DND-41 (cell line): Measurements from ENCODE around the gene PDIA5.

ENCODE experiments used
- ATAC-seq: fragments of 200-7000 bp; cut with Tn5 transposase; 3 replicates; pipeline ENCODE4 v1.9.1; 2021; ENCODE audit warnings: low read depth; ENCODE audit not compliant: insufficient read depth
- DNase-seq: peaks from one replicate; pipeline ENCODE4 v3.0.0-alpha.2; 2020
- H2AFZ ChIP-seq: 2 replicates; pipeline ENCODE4 v1.6.0; 2012; ENCODE audit warnings: low read depth, low read length
- H3K27ac ChIP-seq: 2 replicates; pipeline ENCODE4 v1.5.1; 2012; ENCODE audit warnings: low read length, inconsistent platforms
- H3K27me3 ChIP-seq: fragments of 200-600 bp; sonication (generic); 2 replicates; pipeline ENCODE4 v1.6.0; 2012; ENCODE audit warnings: low read length, mild to moderate bottlenecking, inconsistent platforms; ENCODE audit not compliant: insufficient read depth, poor library complexity
- H3K36me3 ChIP-seq: 2 replicates; pipeline ENCODE4 v1.5.1; 2012; ENCODE audit warnings: low read length, inconsistent platforms; ENCODE audit not compliant: insufficient read depth
- H3K4me1 ChIP-seq: 2 replicates; pipeline ENCODE4 v1.5.1; 2012; ENCODE audit warnings: mild to moderate bottlenecking, low read length; ENCODE audit not compliant: insufficient read depth
- H3K4me2 ChIP-seq: 2 replicates; pipeline ENCODE4 v1.6.0; 2012; ENCODE audit warnings: mild to moderate bottlenecking, moderate library complexity, low read length, inconsistent platforms; ENCODE audit not compliant: insufficient read depth
- H3K4me3 ChIP-seq, 2 experiments: fragments of 200-600 bp in 1 of 2; shearing (Covaris generic) in 1 of 2; 2 replicates each; pipeline ENCODE4 v1.5.1; 2012 to 2016; ENCODE audit warnings: inconsistent platforms in 2 of 2, low read length in 2 of 2, mild to moderate bottlenecking in 2 of 2, low read depth in 1 of 2, moderate library complexity in 1 of 2
- H3K79me2 ChIP-seq: 2 replicates; pipeline ENCODE4 v1.6.0; 2012; ENCODE audit warnings: low read length, inconsistent platforms; ENCODE audit not compliant: insufficient read depth
- H3K9ac ChIP-seq: 2 replicates; pipeline ENCODE4 v1.6.0; 2012; ENCODE audit warnings: low read depth, mild to moderate bottlenecking, inconsistent platforms, low read length, moderate library complexity
- H3K9me3 ChIP-seq: 2 replicates; pipeline ENCODE4 v1.5.1; 2012; ENCODE audit warnings: low read length, moderate library complexity, mild to moderate bottlenecking, inconsistent platforms; ENCODE audit not compliant: insufficient read depth, severe bottlenecking
- H4K20me1 ChIP-seq: 2 replicates; pipeline ENCODE4 v1.6.0; 2012; ENCODE audit warnings: low read length; ENCODE audit not compliant: insufficient read depth
- CTCF ChIP-seq: IDR thresholded peaks from 2 replicates; pipeline ENCODE4 v1.5.1; 2012; ENCODE audit warnings: borderline replicate concordance, low read length, moderate library complexity, mild to moderate bottlenecking; ENCODE audit not compliant: poor library complexity, severe bottlenecking; ENCODE audit errors: extremely low read depth
- EZH2 ChIP-seq: IDR thresholded peaks from 3 replicates; pipeline ENCODE4 v1.6.1; 2012; ENCODE audit warnings: borderline replicate concordance, low read depth, mild to moderate bottlenecking, moderate library complexity, low read length, inconsistent platforms; ENCODE audit not compliant: severe bottlenecking

Gene PDIA5

GRCh38 chr3:123157209-123157597 is 90.4 kb downstream of the PDIA5 start:
- no peaks in the 10 kb centered on the region for H3K4me1 ChIP-seq
- H3K27ac ChIP-seq = no peak overlapping the region
- H3K4me2 ChIP-seq = no peak overlapping the region
- DNase-seq = no peak
- H2AFZ ChIP-seq = no peak overlapping the region
- no peaks in the 10 kb centered on the region for H3K27me3 ChIP-seq
- no peak for TF ChIP-seq CTCF
- no peak for TF ChIP-seq EZH2
- peaks cover 35% of the 10 kb centered on the region for H3K36me3 ChIP-seq
- no peak for ATAC-seq
- H3K79me2 ChIP-seq = no peaks in the 10 kb centered on the region
- no peaks in the 10 kb centered on the region for H4K20me1 ChIP-seq
- H3K4me3 ChIP-seq = no peak overlapping the region
- no peak overlapping the region for H3K9ac ChIP-seq
- no peaks in the 10 kb centered on the region for H3K9me3 ChIP-seq

GRCh38 chr3:123157598-123158287 is 90.9 kb downstream of the PDIA5 start:
- H3K4me2 ChIP-seq = no peak overlapping the region
- no peaks in the 10 kb centered on the region for H4K20me1 ChIP-seq
- no peak overlapping the region for H3K27ac ChIP-seq
- TF ChIP-seq EZH2 (no peak), CTCF (no peak)
- no peaks in the 10 kb centered on the region for H3K27me3 ChIP-seq
- ATAC-seq (no peak), DNase-seq (no peak)
- no peaks in the 10 kb centered on the region for H3K4me1 ChIP-seq
- no peaks in the 10 kb centered on the region for H3K9me3 ChIP-seq
- no peak overlapping the region for H2AFZ ChIP-seq
- no peak overlapping the region for H3K4me3 ChIP-seq
- H3K9ac ChIP-seq = no peak overlapping the region
- no peaks in the 10 kb centered on the region for H3K79me2 ChIP-seq
- H3K36me3 ChIP-seq = peaks cover 35% of the 10 kb centered on the region

- no peaks in the 10 kb centered on the region for H3K4me1 ChIP-seq
- no peak overlapping the region for H3K9ac ChIP-seq
- no peaks in the 10 kb centered on the region for H3K9me3 ChIP-seq
- no peaks in the 10 kb centered on the region for H3K79me2 ChIP-seq
- H3K4me3 ChIP-seq = no peak overlapping the region
- no peak overlapping the region for H3K27ac ChIP-seq
- no peak for ATAC-seq
- no peak overlapping the region for H2AFZ ChIP-seq
- H3K36me3 ChIP-seq = peaks cover 35% of the 10 kb centered on the region
- no peak overlapping the region for H3K4me2 ChIP-seq
- no peak for DNase-seq
- H4K20me1 ChIP-seq = no peaks in the 10 kb centered on the region
- no peak for TF ChIP-seq CTCF
- no peak for TF ChIP-seq EZH2
- H3K27me3 ChIP-seq = no peaks in the 10 kb centered on the region
Measured at GRCh38 chr3:123158330-123158729, 91.5 kb downstream of the PDIA5 start.
